B cell (primary cell): Measurements from ENCODE around the gene RAE1. TPM values are rescaled to one million over a fixed set of nuclear protein-coding genes. Genes with fewer than 3 reads are reported as not detected.

ENCODE experiments used
- ATAC-seq: fragments of 200-7000 bp; cut with Tn5 transposase; one replicate; pipeline ENCODE4 v1.10.0; 2021; ENCODE audit warnings: low read depth, mild to moderate bottlenecking, moderate number of reproducible peaks, moderate library complexity
- CTCF ChIA-PET: fragments of 350-600 bp; sonication (Branson Sonifier 250); formaldehyde crosslinking; loops from one replicate; lab custom pipeline; 2021; ENCODE audit warnings: antibody characterized with exemption, inconsistent platforms; lab: Charles Lee
- POLR2A ChIA-PET: fragments of 350-600 bp; sonication (Branson Sonifier 250); formaldehyde crosslinking; loops from one replicate; lab custom pipeline; 2021; ENCODE audit warnings: antibody characterized with exemption; lab: Charles Lee
- DNase-seq: peaks from one replicate; pipeline ENCODE4 v3.0.0; 2013
- H2AFZ ChIP-seq: 2 replicates; pipeline ENCODE4 v1.6.1; 2012; ENCODE audit warnings: mild to moderate bottlenecking, low read depth, low read length; ENCODE audit not compliant: insufficient read depth, poor library complexity, severe bottlenecking
- H3K27ac ChIP-seq, 2 donors: 1 replicate in 1 of 2; 2 replicates in 1 of 2; pipeline ENCODE4 v1.5.1; 2012 to 2013; ENCODE audit warnings: low read length in 2 of 2, mild to moderate bottlenecking in 2 of 2, moderate library complexity in 1 of 2
- H3K27me3 ChIP-seq, 4 experiments: fragments of 200-600 bp in 1 of 4; sonication (generic) in 1 of 4; replicated peaks in 1 of 4; 1 replicate in 2 of 4; 2 replicates in 2 of 4; pipeline versions ENCODE4 v1.6.1 to v1.7.0; 2013 to 2016; ENCODE audit warnings: low read length in 3 of 4, mild to moderate bottlenecking in 2 of 4, mixed read lengths in 1 of 4, moderate library complexity in 1 of 4; ENCODE audit not compliant: insufficient read depth in 4 of 4, control insufficient read depth in 3 of 4; ENCODE audit errors: control extremely low read depth in 1 of 4
- H3K36me3 ChIP-seq, 2 experiments: replicated peaks in 1 of 2; 1 replicate in 1 of 2; 2 replicates in 1 of 2; pipeline versions ENCODE4 v1.6.1 to v1.7.1; 2013; ENCODE audit warnings: low read length in 1 of 2; ENCODE audit not compliant: insufficient read depth in 2 of 2, control insufficient read depth in 1 of 2; ENCODE audit errors: control extremely low read depth in 1 of 2, extremely low read depth in 1 of 2
- H3K4me1 ChIP-seq, 2 donors: fragments of 200-600 bp in 1 of 2; sonication (generic) in 1 of 2; 1 replicate in 1 of 2; 2 replicates in 1 of 2; pipeline versions ENCODE4 v1.5.1 to v1.6.1; 2013 to 2017; ENCODE audit warnings: low read length in 2 of 2; ENCODE audit not compliant: control insufficient read depth in 2 of 2, insufficient read depth in 2 of 2
- H3K4me2 ChIP-seq: replicated peaks from 2 replicates; pipeline ENCODE3; 2012; ENCODE audit warnings: mild to moderate bottlenecking, low read depth, low read length; ENCODE audit not compliant: poor library complexity, severe bottlenecking
- H3K4me3 ChIP-seq, 5 experiments: fragments of 200-600 bp in 1 of 5; sonication (generic) in 1 of 5; 1 replicate in 3 of 5; 2 replicates in 2 of 5; pipeline versions ENCODE4 v1.5.1 to v1.7.0; 2011 to 2016; ENCODE audit warnings: low read length in 4 of 5, mild to moderate bottlenecking in 4 of 5, low read depth in 2 of 5, control low read depth in 1 of 5, moderate library complexity in 1 of 5; ENCODE audit not compliant: insufficient read depth in 1 of 5; ENCODE audit errors: control extremely low read depth in 1 of 5, extremely low read depth in 1 of 5
- H3K79me2 ChIP-seq: fragments of 200-600 bp; sonication (generic); one replicate; pipeline ENCODE4 v1.6.0; 2016; ENCODE audit warnings: low read length; ENCODE audit not compliant: control insufficient read depth, insufficient read depth
- H3K9ac ChIP-seq: fragments of 200-600 bp; sonication (generic); 2 replicates; pipeline ENCODE4 v1.6.1; 2017; ENCODE audit warnings: mild to moderate bottlenecking, low read length, moderate library complexity
- H3K9me3 ChIP-seq, 3 donors: one replicate each; pipeline versions ENCODE4 v1.6.1 to v1.7.1; 2013; ENCODE audit warnings: low read length in 2 of 3; ENCODE audit not compliant: control insufficient read depth in 2 of 3, insufficient read depth in 1 of 3; ENCODE audit errors: control extremely low read depth in 1 of 3
- H4K20me1 ChIP-seq: 2 replicates; pipeline ENCODE4 v1.6.0; 2012; ENCODE audit warnings: mild to moderate bottlenecking, low read length; ENCODE audit not compliant: insufficient read depth, control insufficient read depth, poor library complexity, severe bottlenecking
- H3K27ac Mint-ChIP-seq: one replicate; pipeline ENCODE4 v1.8.0; 2021; ENCODE audit warnings: mixed read lengths
- H3K27me3 Mint-ChIP-seq: one replicate; pipeline ENCODE4 v1.8.0; 2021; ENCODE audit warnings: mixed read lengths
- H3K4me1 Mint-ChIP-seq: one replicate; pipeline ENCODE4 v1.8.0; 2021; ENCODE audit warnings: mixed read lengths
- H3K4me3 Mint-ChIP-seq: one replicate; pipeline ENCODE4 v1.8.0; 2021; ENCODE audit warnings: mixed read lengths
- H3K9me3 Mint-ChIP-seq: one replicate; pipeline ENCODE4 v1.8.0; 2022; ENCODE audit warnings: mixed read lengths; ENCODE audit not compliant: insufficient read depth
- EZH2 ChIP-seq: IDR thresholded peaks from 2 replicates; pipeline ENCODE4 v1.6.1; 2012; ENCODE audit warnings: borderline replicate concordance, low read depth, mild to moderate bottlenecking, moderate library complexity, low read length; ENCODE audit not compliant: insufficient read depth, poor library complexity, severe bottlenecking
- WGBS: methylation state at CpG from one replicate; pipeline ENCODE4 v1.1.5; 2013; ENCODE audit warnings: missing lambda C conversion rate; ENCODE audit not compliant: insufficient coverage; 5-methylcytosine and 5-hydroxymethylcytosine counted together
- intact Hi-C: fragments of 100-400 bp; cut with micrococcal nuclease; formaldehyde crosslinking; loops from one replicate; pipeline ENCODE4 v1.10.0; 2022
- polyA plus RNA-seq: library from polyadenylated mRNA; depleted of rRNA; stranded (reverse); fragments of >200 nt; gene quantifications from 2 replicates; pipeline ENCODE4 v1.2.3, GENCODE V29; 2012
- total RNA-seq, 2 donors: library from RNA; stranded (reverse); fragments of 120-200 nt in 1 of 2; gene quantifications; 1 replicate in 1 of 2; 2 replicates in 1 of 2; pipeline versions ENCODE4 v1.2.3 to v1.2.4, GENCODE V29; 2013 to 2022
- TF ChIP-seq, protein P1 (sequence below): fragments of 200-600 bp; IDR thresholded peaks from one replicate; pipeline ENCODE4 v1.8.0; 2022; ENCODE audit warnings: antibody characterized with exemption, mild to moderate bottlenecking

The RAE1 gene
- total and polyA plus RNA-seq, 2 donors (not counting 1 experiment from before 2014, with no cell fraction given): 32.6 to 33.3 TPM

DNA sequence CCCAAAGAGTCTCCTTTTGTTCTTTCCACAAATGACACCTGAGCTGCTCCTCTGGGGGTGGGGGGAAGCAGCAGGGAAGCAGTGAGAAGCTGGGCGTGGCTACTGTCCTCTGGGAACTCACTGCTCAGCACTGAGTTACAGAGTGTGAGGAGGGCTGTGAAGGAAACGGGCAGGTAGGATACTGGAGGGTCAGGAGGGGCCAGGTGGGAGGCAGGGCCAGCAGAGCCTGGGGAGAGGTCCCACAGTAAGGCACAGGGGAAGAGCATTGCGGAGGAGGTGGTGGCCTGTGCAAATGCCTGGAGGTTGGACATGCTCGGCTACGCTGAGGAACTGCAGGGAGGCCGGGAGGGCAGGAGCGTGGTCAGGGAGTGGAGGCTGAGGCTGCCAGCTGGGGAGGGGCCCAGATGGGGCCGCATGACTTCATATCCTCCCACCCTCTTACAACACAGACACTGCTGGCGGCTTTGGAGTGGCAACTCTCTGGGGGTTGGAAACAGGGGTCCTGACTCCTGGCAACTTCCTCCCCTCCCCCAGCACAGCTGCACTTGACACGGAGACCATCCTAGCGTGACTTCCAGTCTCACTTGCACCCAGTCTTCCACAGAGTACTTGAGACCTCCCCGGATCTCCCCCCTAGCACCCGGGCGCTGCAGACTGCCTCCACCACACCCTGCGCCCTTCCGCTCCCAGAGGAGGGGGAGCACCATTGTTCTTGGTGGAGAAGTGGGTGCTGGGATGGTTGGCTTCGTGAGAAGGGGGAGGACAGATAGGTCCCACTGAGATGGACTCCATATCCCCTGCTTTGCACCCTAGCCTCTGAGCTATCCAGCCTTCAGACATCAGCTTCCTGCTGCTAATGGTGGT lies 74.3 kb downstream of the RAE1 start:
- no peak for DNase-seq
- H3K9ac ChIP-seq: peak overlapping the region; percentile 36
- peak; percentile 31 for ATAC-seq

More for the DNA sequence above, 74.3 kb downstream of the RAE1 start:
- Histone ChIP-seq H3K27ac (peak overlapping the region in 1 of 2 donors; percentile 16), H3K36me3 (no peaks in the 10 kb centered on the region), H2AFZ (peak overlapping the region; percentile 36), H3K9me3 (peaks cover 0 to 15% (median 0%) of the 10 kb centered on the region in 3 donors), H3K79me2 (no peaks in the 10 kb centered on the region), H3K4me3 (peak overlapping the region in 3 of 5 experiments; percentile 15 to 45 (median 17)), H3K4me1 (peaks cover 58 to 66% of the 10 kb centered on the region in 2 donors), H3K27me3 (no peaks in the 10 kb centered on the region), H4K20me1 (no peaks in the 10 kb centered on the region), H3K4me2 (peak overlapping the region; percentile 69)
- H3K4me1 Mint-ChIP-seq: peaks cover 56% of the 10 kb centered on the region
- intact Hi-C loops: no loop called here
- H3K9me3 Mint-ChIP-seq: no peaks in the 10 kb centered on the region
- ChIA-PET POLR2A (interaction anchor here (1.5 to 1.8 kb wide), 2 partner anchors 24 to 48 kb away, joined by 5 read pairs; no protein-coding TSS in a partner anchor), CTCF (interaction anchor here (0.8 to 4.4 kb wide), 7 partner anchors 11 to 70 kb away, joined by 3 to 23 read pairs (median 5); no protein-coding TSS in a partner anchor)
- peak overlapping the region; percentile 58 for H3K4me3 Mint-ChIP-seq
- H3K27ac Mint-ChIP-seq: peak overlapping the region; percentile 64
- no peaks in the 10 kb centered on the region for H3K27me3 Mint-ChIP-seq
- WGBS: 31% methylated on average over 7 of the region's 17 CpGs
- TF ChIP-seq EZH2: no peak
- TF ChIP-seq, protein P1, sequence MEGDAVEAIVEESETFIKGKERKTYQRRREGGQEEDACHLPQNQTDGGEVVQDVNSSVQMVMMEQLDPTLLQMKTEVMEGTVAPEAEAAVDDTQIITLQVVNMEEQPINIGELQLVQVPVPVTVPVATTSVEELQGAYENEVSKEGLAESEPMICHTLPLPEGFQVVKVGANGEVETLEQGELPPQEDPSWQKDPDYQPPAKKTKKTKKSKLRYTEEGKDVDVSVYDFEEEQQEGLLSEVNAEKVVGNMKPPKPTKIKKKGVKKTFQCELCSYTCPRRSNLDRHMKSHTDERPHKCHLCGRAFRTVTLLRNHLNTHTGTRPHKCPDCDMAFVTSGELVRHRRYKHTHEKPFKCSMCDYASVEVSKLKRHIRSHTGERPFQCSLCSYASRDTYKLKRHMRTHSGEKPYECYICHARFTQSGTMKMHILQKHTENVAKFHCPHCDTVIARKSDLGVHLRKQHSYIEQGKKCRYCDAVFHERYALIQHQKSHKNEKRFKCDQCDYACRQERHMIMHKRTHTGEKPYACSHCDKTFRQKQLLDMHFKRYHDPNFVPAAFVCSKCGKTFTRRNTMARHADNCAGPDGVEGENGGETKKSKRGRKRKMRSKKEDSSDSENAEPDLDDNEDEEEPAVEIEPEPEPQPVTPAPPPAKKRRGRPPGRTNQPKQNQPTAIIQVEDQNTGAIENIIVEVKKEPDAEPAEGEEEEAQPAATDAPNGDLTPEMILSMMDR: no peak
